Renal cortical epithelial cell (primary cell): ENCODE data around the gene STAU1. TPM values are rescaled to one million over a fixed set of nuclear protein-coding genes. Genes with fewer than 3 reads are reported as not detected.

Source experiments
- total RNA-seq: library from RNA; depleted of rRNA; stranded (reverse); fragments of >200 nt; gene quantifications from 2 replicates; pipeline ENCODE4 v1.2.3, GENCODE V29; 2014

STAU1 gene
- total RNA-seq, 1 donor from 2014 or later, result 117 TPM

Other genes starting within 250 kb of the STAU1 start
- 96.4 and 137 TPM in 2 replicates for gene CSE1L, start 142.0 kb downstream of the STAU1 start, total RNA-seq
- 50.5 and 61.1 TPM in 2 replicates for gene DDX27, start 31.1 kb upstream of the STAU1 start, total RNA-seq
- 51.9 and 89.2 TPM in 2 replicates for gene ZNFX1, start 89.7 kb upstream of the STAU1 start, total RNA-seq